Measurements from ENCODE around the gene ABCG1. TPM values are rescaled to one million over a fixed set of nuclear protein-coding genes. Genes with fewer than 3 reads are reported as not detected.

Gene ABCG1
- total RNA-seq, 4 donors from 2014 or later = 16.1 to 25.9 (median 20.0) TPM

GRCh38 chr21:42188663-42189062, 30.3 kb upstream of the ABCG1 start:
- Histone ChIP-seq H3K9me3 (no peaks in the 10 kb centered on the region), H3K4me3 (no peak overlapping the region), H3K4me1 (peaks cover 5 to 15% (median 11%) of the 10 kb centered on the region in 4 donors), H3K27me3 (peaks cover 0 to 10% (median 0%) of the 10 kb centered on the region in 4 donors), H3K27ac (replicated peaks in 1 of 4) (peak overlapping the region in 1 of 4 donors; percentile 69), H3K36me3 (no peaks in the 10 kb centered on the region)
- intact Hi-C loops (cut with DNase I) = no loop called here
- WGBS = 80% methylated on average over 4 of the region's 4 CpGs
- no peak for TF ChIP-seq POLR2AphosphoS5 (IDR thresholded peaks at IDR 0.05)
- TF ChIP-seq POLR2A (IDR thresholded peaks at IDR 0.05; ENCODE audit: low read depth) = no peak
- no peak for TF ChIP-seq EP300 (IDR thresholded peaks at IDR 0.05)
- no peak for TF ChIP-seq CTCF (IDR thresholded peaks at IDR 0.05)
- peak; percentile 17 for DNase-seq (ENCODE audit: extremely low spot score)

GRCh38 chr21:42189431-42189830, 29.5 kb upstream of the ABCG1 start:
- WGBS = 83% methylated on average over 1 of the region's 1 CpG
- H3K36me3 ChIP-seq = no peaks in the 10 kb centered on the region
- H3K27ac ChIP-seq (replicated peaks in 1 of 4) = no peak overlapping the region
- TF ChIP-seq POLR2A (IDR thresholded peaks at IDR 0.05; ENCODE audit: low read depth) (no peak), CTCF (IDR thresholded peaks at IDR 0.05) (no peak), POLR2AphosphoS5 (IDR thresholded peaks at IDR 0.05) (no peak), EP300 (IDR thresholded peaks at IDR 0.05) (no peak)
- intact Hi-C loops (cut with DNase I) = no loop called here
- H3K4me1 ChIP-seq = peaks cover 5 to 15% (median 11%) of the 10 kb centered on the region in 4 donors
- H3K27me3 ChIP-seq = peaks cover 0 to 11% (median 0%) of the 10 kb centered on the region in 4 donors
- no peak overlapping the region for H3K4me3 ChIP-seq
- DNase-seq (ENCODE audit: extremely low spot score) = no peak
- H3K9me3 ChIP-seq = no peaks in the 10 kb centered on the region

- DNase-seq (ENCODE audit: extremely low spot score) = peak; percentile 78
- intact Hi-C loops (cut with DNase I) = no loop called here
- H3K27ac ChIP-seq (replicated peaks in 1 of 4) = no peak overlapping the region
- no peaks in the 10 kb centered on the region for H3K36me3 ChIP-seq
- H3K27me3 ChIP-seq = peaks cover 0 to 11% (median 0%) of the 10 kb centered on the region in 4 donors
- no peak overlapping the region for H3K4me3 ChIP-seq
- peaks cover 5 to 15% (median 11%) of the 10 kb centered on the region in 4 donors for H3K4me1 ChIP-seq
- TF ChIP-seq POLR2AphosphoS5 (IDR thresholded peaks at IDR 0.05) (no peak), CTCF (IDR thresholded peaks at IDR 0.05) (no peak), EP300 (IDR thresholded peaks at IDR 0.05) (no peak), POLR2A (IDR thresholded peaks at IDR 0.05; ENCODE audit: low read depth) (no peak)
- no peaks in the 10 kb centered on the region for H3K9me3 ChIP-seq
- WGBS = 70% methylated on average over 8 of the region's 11 CpGs
Observed at GRCh38 chr21:42189860-42190485, 29.0 kb upstream of the ABCG1 start.

- intact Hi-C loops (cut with DNase I) = no loop called here
- DNase-seq (ENCODE audit: extremely low spot score) = no peak
- 89% methylated on average over 8 of the region's 8 CpGs for WGBS
- Histone ChIP-seq H3K27me3 (peaks cover 0 to 11% (median 0%) of the 10 kb centered on the region in 4 donors), H3K36me3 (no peaks in the 10 kb centered on the region), H3K4me1 (peaks cover 5 to 15% (median 11%) of the 10 kb centered on the region in 4 donors), H3K27ac (replicated peaks in 1 of 4) (no peak overlapping the region), H3K4me3 (no peak overlapping the region), H3K9me3 (no peaks in the 10 kb centered on the region)
- TF ChIP-seq CTCF (IDR thresholded peaks at IDR 0.05) = no peak
- TF ChIP-seq EP300 (IDR thresholded peaks at IDR 0.05) = no peak
- no peak for TF ChIP-seq POLR2AphosphoS5 (IDR thresholded peaks at IDR 0.05)
- no peak for TF ChIP-seq POLR2A (IDR thresholded peaks at IDR 0.05; ENCODE audit: low read depth)
Observed at GRCh38 chr21:42190486-42190863, 28.5 kb upstream of the ABCG1 start.

Measured in esophagus muscularis mucosa (tissue), 4 donors.